HG03378 (cell line): ENCODE results near the gene CACNB1.
"Not testable (repeated sequence)": the region's sequence is repeated elsewhere in the genome, so short reads cannot be mapped to it uniquely, and the experiment has no call there.

Source experiments
- ATAC-seq: cut with Tn5 transposase; IDR thresholded peaks from one replicate; pipeline ENCODE4 v1.9.1; 2021; ENCODE audit warnings: mild to moderate bottlenecking, moderate library complexity; ENCODE audit not compliant: unreplicated experiment

The CACNB1 gene

GRCh38 chr17:39129544-39129943 is 67.9 kb downstream of the CACNB1 start:
- not testable (repeated sequence) for ATAC-seq

- ATAC-seq = no peak
These were observed 71.0 kb downstream of the CACNB1 start for GRCh38 chr17:39126436-39126835.

GRCh38 chr17:39125143-39125875 is 72.2 kb downstream of the CACNB1 start:
- ATAC-seq = no peak

- ATAC-seq = no peak
These were observed 73.8 kb downstream of the CACNB1 start for GRCh38 chr17:39123627-39124026.
